SK-N-SH (cell line): ENCODE measurements around the gene LCE4A.
"Not testable (repeated sequence)": the region's sequence is repeated elsewhere in the genome, so short reads cannot be mapped to it uniquely, and the experiment has no call there.

Experiments
- CTCF ChIP-seq: fragments of 200-600 bp; sonication (generic); IDR thresholded peaks from 2 replicates; pipeline ENCODE4 v1.6.1; 2017; ENCODE audit warnings: antibody characterized with exemption, mild to moderate bottlenecking, moderate library complexity
- JUND ChIP-seq: IDR thresholded peaks from 2 replicates; pipeline ENCODE4 v1.4.0; 2012
- RAD21 ChIP-seq: IDR thresholded peaks from 2 replicates; pipeline ENCODE4 v1.6.1; 2012; ENCODE audit warnings: mild to moderate bottlenecking, low read length
- RXRA ChIP-seq: IDR thresholded peaks from 2 replicates; pipeline ENCODE4 v1.4.0; 2012; ENCODE audit warnings: low read depth, mild to moderate bottlenecking, borderline replicate concordance
- TF ChIP-seq, protein P1 (sequence below): IDR thresholded peaks from 2 replicates; pipeline ENCODE4 v1.6.1; 2012; ENCODE audit warnings: mild to moderate bottlenecking, low read depth, low read length, moderate library complexity

GRCh38 chr1:152685823-152686222 lies 22.1 kb upstream of the LCE4A start, which contains the start of gene LCE2B:
- TF ChIP-seq, protein P1, sequence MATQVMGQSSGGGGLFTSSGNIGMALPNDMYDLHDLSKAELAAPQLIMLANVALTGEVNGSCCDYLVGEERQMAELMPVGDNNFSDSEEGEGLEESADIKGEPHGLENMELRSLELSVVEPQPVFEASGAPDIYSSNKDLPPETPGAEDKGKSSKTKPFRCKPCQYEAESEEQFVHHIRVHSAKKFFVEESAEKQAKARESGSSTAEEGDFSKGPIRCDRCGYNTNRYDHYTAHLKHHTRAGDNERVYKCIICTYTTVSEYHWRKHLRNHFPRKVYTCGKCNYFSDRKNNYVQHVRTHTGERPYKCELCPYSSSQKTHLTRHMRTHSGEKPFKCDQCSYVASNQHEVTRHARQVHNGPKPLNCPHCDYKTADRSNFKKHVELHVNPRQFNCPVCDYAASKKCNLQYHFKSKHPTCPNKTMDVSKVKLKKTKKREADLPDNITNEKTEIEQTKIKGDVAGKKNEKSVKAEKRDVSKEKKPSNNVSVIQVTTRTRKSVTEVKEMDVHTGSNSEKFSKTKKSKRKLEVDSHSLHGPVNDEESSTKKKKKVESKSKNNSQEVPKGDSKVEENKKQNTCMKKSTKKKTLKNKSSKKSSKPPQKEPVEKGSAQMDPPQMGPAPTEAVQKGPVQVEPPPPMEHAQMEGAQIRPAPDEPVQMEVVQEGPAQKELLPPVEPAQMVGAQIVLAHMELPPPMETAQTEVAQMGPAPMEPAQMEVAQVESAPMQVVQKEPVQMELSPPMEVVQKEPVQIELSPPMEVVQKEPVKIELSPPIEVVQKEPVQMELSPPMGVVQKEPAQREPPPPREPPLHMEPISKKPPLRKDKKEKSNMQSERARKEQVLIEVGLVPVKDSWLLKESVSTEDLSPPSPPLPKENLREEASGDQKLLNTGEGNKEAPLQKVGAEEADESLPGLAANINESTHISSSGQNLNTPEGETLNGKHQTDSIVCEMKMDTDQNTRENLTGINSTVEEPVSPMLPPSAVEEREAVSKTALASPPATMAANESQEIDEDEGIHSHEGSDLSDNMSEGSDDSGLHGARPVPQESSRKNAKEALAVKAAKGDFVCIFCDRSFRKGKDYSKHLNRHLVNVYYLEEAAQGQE: not testable (repeated sequence)
- TF ChIP-seq CTCF, JUND, RXRA, RAD21: not testable (repeated sequence)
